Measurements from ENCODE around the gene FDX1.

The FDX1 gene

DNA sequence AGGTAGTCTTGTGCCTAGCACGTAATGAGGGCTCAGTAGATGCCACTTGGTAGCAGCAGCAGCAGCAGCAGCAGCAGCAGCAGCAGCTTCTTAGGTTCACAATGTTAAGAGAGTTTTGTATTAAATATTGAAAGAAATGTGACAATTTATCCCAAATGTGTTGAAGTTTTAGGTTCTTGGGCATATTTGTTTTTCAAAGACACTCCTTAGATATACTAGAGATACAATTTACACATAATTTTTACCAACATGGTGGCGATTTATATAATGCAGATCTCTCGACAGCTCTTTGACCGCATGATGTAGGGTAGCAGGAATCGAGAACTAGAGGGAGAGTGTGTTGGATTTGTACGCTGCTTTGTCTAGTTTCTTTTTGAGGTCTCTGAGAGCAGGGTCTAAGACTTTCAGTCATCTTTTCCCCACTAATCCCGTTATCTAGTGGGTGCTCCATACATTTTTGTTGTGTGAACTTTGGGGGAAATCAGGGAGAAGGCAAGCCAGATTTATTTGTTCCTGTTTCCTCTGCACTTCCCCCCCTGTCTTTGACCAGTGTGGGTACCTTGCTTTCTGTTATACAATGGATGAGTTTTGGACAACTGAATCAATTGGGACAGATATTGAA, 1.4 kb downstream of the FDX1 start:
- no peak for DNase-seq
- no peak for TF ChIP-seq CTCF (IDR thresholded peaks at IDR 0.05; ENCODE audit: low read depth, low read length, missing control alignments)
- in situ Hi-C loops (cut with HindIII; ENCODE audit: low pct_ligation_motif_present, low sequenced_read_pairs) = no loop called here
- Histone ChIP-seq H3K27ac (peak overlapping the region; percentile 88), H3K4me3 (ENCODE audit: low read depth, low read length) (peak overlapping the region; percentile 96), H3K27me3 (replicated peaks) (no peaks in the 10 kb centered on the region), H3K36me3 (replicated peaks) (no peaks in the 10 kb centered on the region)

DNA sequence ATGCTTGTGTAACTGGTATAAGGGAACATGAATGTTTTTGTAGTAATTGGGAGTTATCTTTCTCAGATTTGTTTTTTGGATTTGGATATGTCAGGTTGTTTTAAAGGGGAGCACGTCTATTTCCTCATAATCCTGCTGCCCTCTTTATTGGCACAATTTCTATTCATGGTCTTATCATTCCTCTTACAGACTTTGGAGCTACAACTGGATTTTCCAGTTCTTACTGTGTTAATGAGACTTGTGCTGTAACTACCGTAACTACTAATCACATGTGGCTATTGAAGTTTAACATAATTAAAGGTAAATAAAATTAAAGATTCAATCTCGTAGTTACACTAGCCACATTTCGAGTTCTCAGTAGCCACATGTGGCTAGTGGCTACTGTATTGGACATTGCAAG, 1.9 kb downstream of the FDX1 start:
- Histone ChIP-seq H3K27ac (no peak overlapping the region), H3K36me3 (replicated peaks) (no peaks in the 10 kb centered on the region), H3K27me3 (replicated peaks) (no peaks in the 10 kb centered on the region), H3K4me3 (ENCODE audit: low read depth, low read length) (peak overlapping the region; percentile 96)
- no peak for DNase-seq
- in situ Hi-C loops (cut with HindIII; ENCODE audit: low pct_ligation_motif_present, low sequenced_read_pairs) = no loop called here
- no peak for TF ChIP-seq CTCF (IDR thresholded peaks at IDR 0.05; ENCODE audit: low read depth, low read length, missing control alignments)

DNA sequence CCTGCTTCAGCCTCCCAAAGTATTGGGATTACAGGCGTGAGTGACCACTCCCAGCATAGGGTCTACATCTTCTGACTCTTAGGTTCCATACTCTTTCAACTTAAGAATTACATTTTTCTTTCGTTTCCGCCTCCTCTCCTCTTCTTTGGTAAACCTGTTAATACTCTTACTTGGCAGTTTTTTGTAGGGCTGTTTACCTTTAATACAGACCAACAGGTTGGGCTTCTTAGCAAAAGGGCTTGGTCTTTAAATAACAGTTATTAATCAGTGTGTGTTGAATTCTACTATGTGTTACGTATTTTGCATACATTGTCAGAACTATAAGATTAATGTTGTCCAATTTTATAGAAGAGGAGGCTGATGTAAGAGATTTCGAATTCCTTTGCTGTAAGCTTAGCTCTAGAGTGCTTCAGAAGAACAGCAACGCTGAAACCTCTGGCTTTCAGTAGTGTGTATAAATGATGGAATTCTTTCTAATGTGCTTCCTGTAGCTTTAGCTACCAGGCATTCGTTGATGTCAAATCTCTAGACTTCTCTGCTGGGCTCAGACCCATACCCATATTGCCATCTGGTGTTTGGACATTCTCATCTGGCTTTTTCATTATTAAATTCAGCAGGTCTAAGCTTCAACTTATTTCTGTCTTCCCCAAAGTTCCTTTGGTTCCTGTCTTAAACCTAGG, 3.1 kb downstream of the FDX1 start:
- DNase-seq = no peak
- in situ Hi-C loops (cut with HindIII; ENCODE audit: low pct_ligation_motif_present, low sequenced_read_pairs) = no loop called here
- Histone ChIP-seq H3K27me3 (replicated peaks) (no peaks in the 10 kb centered on the region), H3K36me3 (replicated peaks) (no peaks in the 10 kb centered on the region), H3K27ac (peak overlapping the region; percentile 39), H3K4me3 (ENCODE audit: low read depth, low read length) (no peak overlapping the region)
- TF ChIP-seq CTCF (IDR thresholded peaks at IDR 0.05; ENCODE audit: low read depth, low read length, missing control alignments) = peak; percentile 2

- no peak for DNase-seq
- H3K36me3 ChIP-seq (replicated peaks) = peaks cover under 1% of the 10 kb centered on the region
- peak overlapping the region; percentile 39 for H3K27ac ChIP-seq
- no peaks in the 10 kb centered on the region for H3K27me3 ChIP-seq (replicated peaks)
- no peak overlapping the region for H3K4me3 ChIP-seq (ENCODE audit: low read depth, low read length)
- peak; percentile 23 for TF ChIP-seq CTCF (IDR thresholded peaks at IDR 0.05; ENCODE audit: low read depth, low read length, missing control alignments)
- in situ Hi-C loops (cut with HindIII; ENCODE audit: low pct_ligation_motif_present, low sequenced_read_pairs) = no loop called here
These were observed 3.9 kb downstream of the FDX1 start for GRCh38 chr11:110433393-110434333.

DNA sequence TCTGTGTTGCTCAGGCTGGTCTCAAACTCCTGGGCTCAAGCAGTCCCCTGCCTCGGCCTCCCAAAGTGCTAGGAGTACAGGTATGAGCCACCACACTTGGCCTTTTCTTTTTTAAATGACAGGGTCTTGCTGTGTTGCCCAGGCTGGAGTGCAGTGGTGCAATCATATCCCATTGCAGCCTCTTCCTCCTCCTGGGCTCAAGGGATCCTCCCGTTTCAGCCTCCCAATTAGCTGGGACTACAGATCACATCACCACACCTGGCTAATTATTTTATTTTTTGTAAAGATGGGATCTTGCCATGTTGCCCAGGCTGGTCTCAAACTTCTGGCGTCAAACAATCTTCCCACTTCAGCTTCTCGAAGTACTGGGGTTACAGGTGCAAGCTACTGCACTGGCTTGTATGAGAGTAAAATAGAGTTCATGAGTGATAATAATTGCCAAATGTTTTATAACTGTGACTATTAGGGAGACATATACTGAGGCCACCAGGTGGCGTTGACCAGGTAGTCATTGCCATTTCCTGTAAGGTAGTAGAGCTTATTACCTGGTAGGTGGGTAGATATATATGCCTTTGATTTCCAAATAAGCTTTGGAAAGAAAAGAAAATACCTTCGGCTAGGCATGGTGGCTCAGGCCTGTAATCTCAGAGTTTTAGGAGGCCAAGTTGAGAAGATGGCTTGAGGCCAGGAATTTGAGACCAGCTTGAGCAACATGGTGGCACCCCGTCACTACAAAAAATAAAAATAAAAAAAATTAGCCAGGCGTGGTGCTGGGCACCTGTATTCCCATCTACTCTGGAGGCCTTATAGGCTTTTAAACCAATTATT, 5.4 kb downstream of the FDX1 start:
- H3K36me3 ChIP-seq (replicated peaks) = peaks cover 4% of the 10 kb centered on the region
- no peaks in the 10 kb centered on the region for H3K27me3 ChIP-seq (replicated peaks)
- in situ Hi-C loops (cut with HindIII; ENCODE audit: low pct_ligation_motif_present, low sequenced_read_pairs) = no loop called here
- TF ChIP-seq CTCF (IDR thresholded peaks at IDR 0.05; ENCODE audit: low read depth, low read length, missing control alignments) = peak; percentile 45
- no peak for DNase-seq
- no peak overlapping the region for H3K27ac ChIP-seq
- H3K4me3 ChIP-seq (ENCODE audit: low read depth, low read length) = no peak overlapping the region
